Activated CD4-positive, alpha-beta T cell treated with anti-CD3 and anti-CD28 coated beads, Interleukin-2, amount 50 U/mL, for 24 hours (primary cell): ENCODE results near the gene VPS37D.
"Not testable (repeated sequence)": the region's sequence is repeated elsewhere in the genome, so short reads cannot be mapped to it uniquely, and the experiment has no call there.

Experiments used
- DNase-seq, 2 donors: peaks; one replicate each; pipeline ENCODE4 v3.0.0-alpha.2; 2020; ENCODE audit warnings: low read depth in 1 of 2, low spot score in 1 of 2

The VPS37D gene

GRCh38 chr7:73704640-73705550 lies 37.3 kb downstream of the VPS37D start:
- no peak for DNase-seq

GRCh38 chr7:73705551-73705920 lies 37.9 kb downstream of the VPS37D start:
- no peak for DNase-seq

GRCh38 chr7:73706126-73707044 lies 38.8 kb downstream of the VPS37D start:
- no peak for DNase-seq

GRCh38 chr7:73707045-73707631 lies 39.5 kb downstream of the VPS37D start:
- DNase-seq = no peak

GRCh38 chr7:73708961-73709549 lies 41.4 kb downstream of the VPS37D start:
- no peak for DNase-seq

- no peak for DNase-seq
These were observed 45.1 kb downstream of the VPS37D start for GRCh38 chr7:73712773-73713172.

GRCh38 chr7:73713319-73713718 lies 45.7 kb downstream of the VPS37D start:
- DNase-seq = not testable (repeated sequence)

GRCh38 chr7:73715648-73716317 lies 48.2 kb downstream of the VPS37D start:
- peak in 1 of 2 donors; percentile 64 for DNase-seq

GRCh38 chr7:73716318-73716890 lies 48.8 kb downstream of the VPS37D start:
- DNase-seq = no peak

- no peak for DNase-seq
These were observed 49.6 kb downstream of the VPS37D start for GRCh38 chr7:73717025-73717807.

GRCh38 chr7:73717991-73718405 lies 50.4 kb downstream of the VPS37D start:
- DNase-seq = peak; percentile 50 to 76

GRCh38 chr7:73718438-73718881 lies 50.8 kb downstream of the VPS37D start:
- no peak for DNase-seq

- DNase-seq = peak; percentile 46 to 48
These were observed 51.5 kb downstream of the VPS37D start, which contains the start of gene STX1A for GRCh38 chr7:73718905-73719805. Gene STX1A (minus strand): TSS chr7:73719669. CDS start chr7:73719631, 38 bp downstream.

- DNase-seq = no peak
These were observed 52.2 kb downstream of the VPS37D start for GRCh38 chr7:73719806-73720169.

- DNase-seq = not testable (repeated sequence)
These were observed 52.8 kb downstream of the VPS37D start for GRCh38 chr7:73720443-73720842.

- DNase-seq = no peak
These were observed 53.8 kb downstream of the VPS37D start for GRCh38 chr7:73721377-73721817.
